K562 (cell line): ENCODE data around the gene CXCL17. TPM values are rescaled to one million over a fixed set of nuclear protein-coding genes. Genes with fewer than 3 reads are reported as not detected.
A peak's percentile ranks its signal among the peaks of the same experiment; 100 is the strongest.

Experiments used
- ETV5 ChIP-seq: sonication (generic); formaldehyde crosslinking; IDR thresholded peaks from 2 replicates; pipeline ENCODE4 v1.4.0; 2020; ENCODE audit warnings: low read depth, mild to moderate bottlenecking, missing genetic modification reagents
- FOXP1 ChIP-seq: sonication (generic); formaldehyde crosslinking; IDR thresholded peaks from 2 replicates; pipeline ENCODE4 v1.8.0; 2022; ENCODE audit warnings: mild to moderate bottlenecking, missing genetic modification reagents
- POLR2H ChIP-seq: IDR thresholded peaks from 2 replicates; pipeline ENCODE4 v1.6.1; 2016; ENCODE audit warnings: missing genetic modification characterization, low read depth, mild to moderate bottlenecking, control low read depth, missing compliant biosample characterization, moderate library complexity
- RBFOX2 ChIP-seq: fragments of 200-400 bp; formaldehyde crosslinking; IDR thresholded peaks from 2 replicates; pipeline ENCODE4 v1.6.1; 2017; ENCODE audit warnings: low read depth, mild to moderate bottlenecking, low read length, moderate library complexity
- REST ChIP-seq, 2 experiments: fragments of 450-650 bp; formaldehyde crosslinking in 1 of 2; IDR thresholded peaks; 2 replicates each; pipeline versions ENCODE4 v1.4.0 to v1.6.1; 2014 to 2020; ENCODE audit warnings: mild to moderate bottlenecking in 2 of 2, borderline replicate concordance in 1 of 2, low read depth in 1 of 2
- TFAP4 ChIP-seq: sonication (generic); formaldehyde crosslinking; IDR thresholded peaks from 2 replicates; pipeline ENCODE4 v1.8.0; 2022; ENCODE audit warnings: missing genetic modification reagents, mild to moderate bottlenecking, moderate library complexity, borderline replicate concordance
- ZEB2 ChIP-seq: fragments of 450-650 bp; IDR thresholded peaks from 2 replicates; pipeline ENCODE4 v1.6.1; 2016
- ZNF143 ChIP-seq: sonication (generic); formaldehyde crosslinking; IDR thresholded peaks from 2 replicates; pipeline ENCODE4 v1.9.0; 2022; ENCODE audit warnings: mild to moderate bottlenecking, missing genetic modification reagents
- ZNF224 ChIP-seq: sonication (generic); formaldehyde crosslinking; IDR thresholded peaks from 2 replicates; pipeline ENCODE4 v1.8.0; 2022; ENCODE audit warnings: mild to moderate bottlenecking, missing genetic modification reagents
- ZNF311 ChIP-seq: fragments of 250-450 bp; sonication (Bioruptor Pico); IDR thresholded peaks from 2 replicates; pipeline ENCODE4 v1.4.0; 2020; ENCODE audit warnings: mild to moderate bottlenecking, moderate library complexity
- ZNF384 ChIP-seq: IDR thresholded peaks from 2 replicates; pipeline ENCODE4 v1.6.1; 2012; ENCODE audit warnings: low read depth, low read length, improper control_type of control experiment
- ZNF584 ChIP-seq: fragments of 200-800 bp; sonication (Bioruptor generic); IDR thresholded peaks from 2 replicates; pipeline ENCODE4 v1.6.1; 2016; ENCODE audit warnings: low read depth, mild to moderate bottlenecking, missing genetic modification characterization, missing compliant biosample characterization
- ZNF639 ChIP-seq, 2 experiments: fragments of 200-800 bp in 1 of 2; sonication (Bioruptor generic) in 1 of 2; sonication (generic) in 1 of 2; formaldehyde crosslinking in 1 of 2; IDR thresholded peaks in 1 of 2; conservative IDR thresholded peaks in 1 of 2; 2 replicates each; pipeline versions ENCODE4 v1.5.0 to v1.6.1; 2016 to 2020; ENCODE audit warnings: missing compliant biosample characterization in 1 of 2, missing genetic modification characterization in 1 of 2, missing genetic modification reagents in 1 of 2
- ZZZ3 ChIP-seq: fragments of 450-650 bp; IDR thresholded peaks from 2 replicates; pipeline ENCODE4 v1.6.1; 2016; ENCODE audit warnings: antibody characterized with exemption, mild to moderate bottlenecking, moderate library complexity
- polyA plus RNA-seq, 8 experiments: library from polyadenylated mRNA; depleted of rRNA in 4 of 8; stranded (reverse) in 5 of 8; unstranded in 3 of 8; fragments of >200 nt; fragmentation: Nextera tagmentation in 2 of 8; fragmentation: Illumina TruSeq in 1 of 8; extraction: Ambion mirVana in 2 of 8; extraction: Trizol in 1 of 8; gene quantifications; 2 replicates each; pipeline versions ENCODE4 v1.2.1 to v1.2.3, GENCODE V29; 2011 to 2014; ENCODE audit warnings: inconsistent platforms in 1 of 8, missing spikeins in 1 of 8
- total RNA-seq, 7 experiments: library from RNA; depleted of rRNA in 6 of 7; stranded (reverse); fragments of >200 nt in 6 of 7; fragmentation: Illumina TruSeq in 2 of 7; extraction: Trizol in 2 of 7; gene quantifications; 2 replicates each; pipeline versions ENCODE4 v1.2.1 to v1.2.3, GENCODE V29; 2011 to 2021; ENCODE audit warnings: low replicate concordance in 1 of 7

CXCL17 gene
- total and polyA plus RNA-seq, 9 of the 15 experiments (the other 6 are each of a cell fraction or from before 2014, with no cell fraction given), result 0.10 to 0.15 TPM; not detected in 7

- no peak for TF ChIP-seq POLR2H (tag)
- no peak for TF ChIP-seq ZNF584 (CRISPR knock-in tag)
- TF ChIP-seq ZNF311 (CRISPR knock-in tag), result no peak
- 0 out of 4 replicates have a peak, but pooled peaks of 1 of the 2 experiments have one; percentile 22 for TF ChIP-seq ZNF639 (CRISPR knock-in tag; conservative IDR thresholded peaks at IDR 0.05 in 1 of 2, IDR thresholded peaks at IDR 0.05 in 1 of 2)
- TF ChIP-seq REST (IDR thresholded peaks at IDR 0.05; ENCODE audit: borderline replicate concordance), result no peak
- no peak for TF ChIP-seq REST (CRISPR knock-in tag; IDR thresholded peaks at IDR 0.05; ENCODE audit: low read depth)
- TF ChIP-seq ZNF143 (CRISPR knock-in tag), result no peak
- TF ChIP-seq ZNF224 (CRISPR knock-in tag), result no peak
- TF ChIP-seq RBFOX2, result no peak
- TF ChIP-seq ZZZ3, result peak; percentile 47; the same call in 1 of the 2 replicates
- TF ChIP-seq ETV5 (CRISPR knock-in tag), result no peak
- no peak for TF ChIP-seq ZEB2
- TF ChIP-seq TFAP4 (CRISPR knock-in tag), result no peak
- no peak for TF ChIP-seq ZNF384
- TF ChIP-seq FOXP1 (CRISPR knock-in tag), result no peak
Observed at GRCh38 chr19:42397263-42398166, 45.2 kb downstream of the CXCL17 start (continued).
